DMS153 treated with DMSO at 0.1 percent for 48 hours (cell line): Measurements from ENCODE around the gene PEX5L.

Experiments
- DNase-seq: peaks from one replicate; lab custom pipeline; 2025; ENCODE audit not compliant: unreplicated experiment; lab: John Stamatoyannopoulos, UW

The PEX5L gene

DNA sequence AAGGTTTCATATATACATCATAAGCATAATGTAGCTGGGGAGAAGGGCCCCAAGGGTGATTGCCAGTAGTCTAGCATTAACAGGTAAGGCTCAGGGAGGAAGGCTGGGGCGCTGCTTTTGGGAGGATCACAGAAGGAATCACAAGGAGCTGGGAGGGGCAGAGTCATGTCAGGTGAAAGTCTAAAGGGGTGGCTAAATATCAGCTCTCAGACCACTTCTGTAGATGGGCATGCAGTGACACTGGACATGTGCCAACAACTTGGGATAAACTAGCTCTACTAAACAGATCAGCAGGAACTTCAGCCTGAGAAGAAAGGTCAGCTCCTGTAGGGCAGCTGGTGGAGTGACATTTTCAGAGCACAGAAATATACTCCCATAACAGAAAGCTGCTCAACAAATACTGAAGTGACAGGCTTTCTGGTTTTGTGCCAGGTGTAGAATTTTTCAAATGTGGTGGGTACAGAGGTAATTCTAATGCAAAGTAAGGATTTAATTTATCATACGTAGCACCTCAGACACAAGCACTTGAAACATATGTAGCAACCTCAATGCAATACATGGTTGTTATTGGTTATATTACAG is 79.4 kb downstream of the PEX5L start:
- no peak for DNase-seq

DNA sequence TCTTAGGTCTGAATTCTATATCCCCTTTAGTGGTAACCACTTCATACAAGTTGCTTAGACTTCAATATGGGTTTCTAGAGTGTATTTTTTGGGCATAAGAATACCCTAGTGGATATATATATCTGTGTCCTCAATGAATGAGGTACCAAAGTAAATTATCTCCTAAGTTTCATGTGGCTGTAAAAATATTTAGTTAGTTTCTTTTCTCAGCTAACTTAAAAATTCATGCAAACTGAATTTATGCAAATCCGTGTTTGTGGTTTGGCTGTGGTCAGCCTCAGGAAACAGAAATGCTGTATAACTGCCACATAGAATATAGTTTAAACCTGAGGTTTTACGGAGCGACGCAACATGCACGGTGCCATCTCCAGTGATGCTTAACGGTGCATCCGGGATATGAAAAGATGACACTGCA is 80.3 kb downstream of the PEX5L start:
- DNase-seq, result no peak

DNA sequence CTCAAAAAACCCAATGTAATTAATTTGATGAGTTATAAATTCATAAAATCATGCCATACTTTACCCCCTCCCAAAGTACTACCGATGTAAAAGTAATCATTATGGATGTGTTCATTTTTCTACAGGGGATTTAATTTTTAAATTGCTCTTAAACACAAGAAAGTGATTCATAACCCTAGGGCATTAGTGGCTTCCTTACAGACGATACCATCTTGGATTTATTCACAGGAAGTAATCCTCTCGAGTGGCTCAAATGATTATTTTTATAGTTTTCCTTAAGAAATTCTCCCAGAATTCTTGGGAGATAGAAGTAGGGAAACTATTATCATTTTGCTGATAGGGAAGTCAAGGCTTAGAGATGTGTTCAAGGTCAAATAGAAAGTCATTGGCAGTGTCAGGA is 80.9 kb downstream of the PEX5L start:
- no peak for DNase-seq

DNA sequence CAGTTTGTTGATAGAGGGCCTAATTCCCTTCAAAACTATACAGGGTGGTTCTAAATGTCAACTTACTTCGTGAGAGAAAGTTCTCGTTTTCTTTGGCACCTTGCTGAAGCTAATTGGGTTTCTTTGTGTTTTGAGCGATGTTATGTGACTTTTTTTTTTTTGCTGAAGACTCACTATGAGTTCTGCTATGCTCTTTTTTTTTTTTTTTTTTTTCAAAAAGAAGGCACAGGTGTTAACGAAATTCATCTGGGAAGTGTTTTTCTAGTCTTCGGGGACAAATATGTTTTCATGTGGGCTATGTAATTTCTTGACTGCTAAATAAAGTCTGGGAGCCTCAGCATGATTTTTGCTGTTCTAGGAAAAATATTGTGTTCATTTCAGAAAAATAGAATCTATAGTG is 81.5 kb downstream of the PEX5L start:
- no peak for DNase-seq

DNA sequence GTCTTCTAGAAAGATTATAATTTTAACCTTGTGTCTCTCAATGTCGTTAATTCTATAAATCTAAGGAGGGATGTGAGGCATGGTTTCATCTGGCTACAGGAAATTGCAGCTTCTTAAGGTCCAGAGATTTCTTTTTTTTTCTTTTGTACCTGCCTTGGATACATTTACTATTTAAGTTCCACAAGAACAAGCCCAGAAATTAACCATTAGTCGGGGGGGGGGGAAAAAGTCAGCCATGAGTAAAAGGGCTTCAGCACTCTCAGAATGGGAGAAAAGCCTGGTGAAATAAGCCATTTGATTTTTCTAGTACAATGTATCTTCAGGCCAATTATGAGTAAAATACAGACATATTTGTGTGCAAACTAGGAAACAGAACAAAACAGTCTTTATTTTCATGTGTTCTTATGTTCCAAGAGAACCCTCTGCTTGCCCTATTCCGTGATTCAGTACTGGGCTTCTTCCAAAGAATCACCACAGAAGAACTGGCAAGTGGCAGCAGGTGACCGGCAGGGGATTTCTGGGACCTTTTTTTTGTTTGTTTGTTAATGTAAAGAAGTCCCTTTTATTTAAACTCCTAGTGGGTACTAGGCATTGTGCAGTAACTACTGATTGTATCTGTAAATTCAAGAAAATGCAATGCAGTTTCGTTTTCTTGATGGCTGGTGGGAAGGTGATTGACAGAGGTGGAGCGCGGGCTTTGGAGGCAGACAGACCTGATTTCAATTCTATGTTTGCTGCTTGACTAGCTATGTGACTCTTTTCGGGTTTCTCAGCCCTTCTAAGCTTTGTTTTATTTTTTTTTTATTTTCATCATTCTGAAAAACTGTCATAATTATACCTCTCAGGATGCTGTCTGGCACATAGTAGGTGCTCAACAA is 82.5 kb downstream of the PEX5L start:
- no peak for DNase-seq

DNA sequence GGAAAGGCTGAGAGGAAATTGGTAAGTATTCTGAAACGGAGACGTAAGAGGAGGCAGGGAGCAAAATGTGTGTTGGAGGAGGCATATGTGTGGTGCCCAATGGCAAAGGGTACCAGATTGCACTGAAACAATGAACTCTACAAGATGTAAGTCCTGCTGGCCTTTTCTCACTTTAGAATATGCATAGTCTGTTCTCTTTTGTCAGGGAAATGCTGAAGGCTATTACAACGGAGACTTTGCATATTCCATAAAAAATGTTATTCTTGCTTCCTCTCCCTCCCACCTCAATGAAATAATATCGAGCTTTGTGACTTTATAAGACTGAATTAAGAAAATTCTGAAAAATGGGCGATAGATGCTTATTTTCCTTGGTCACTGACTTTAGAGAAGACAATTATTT is 85.9 kb downstream of the PEX5L start:
- DNase-seq, result no peak

DNA sequence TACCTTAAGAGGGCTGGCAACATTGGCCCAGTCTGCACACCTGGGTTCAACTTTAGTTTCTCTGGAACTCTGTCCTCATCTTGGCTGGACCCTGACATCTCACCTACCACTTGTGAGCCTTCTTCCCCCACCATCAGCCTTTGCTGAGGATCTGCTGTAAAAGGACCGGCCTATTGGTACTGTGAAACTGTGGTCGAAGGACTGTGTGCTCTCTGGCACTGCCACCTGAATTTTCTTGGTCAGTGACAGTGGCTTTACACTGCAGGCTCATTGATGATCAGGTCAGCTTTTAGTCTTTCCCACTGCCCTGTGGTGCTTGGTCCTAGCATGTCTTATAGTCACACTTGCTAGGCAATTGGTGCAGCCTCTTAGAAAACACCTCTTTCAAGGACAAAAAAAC is 86.9 kb downstream of the PEX5L start:
- no peak for DNase-seq

DNA sequence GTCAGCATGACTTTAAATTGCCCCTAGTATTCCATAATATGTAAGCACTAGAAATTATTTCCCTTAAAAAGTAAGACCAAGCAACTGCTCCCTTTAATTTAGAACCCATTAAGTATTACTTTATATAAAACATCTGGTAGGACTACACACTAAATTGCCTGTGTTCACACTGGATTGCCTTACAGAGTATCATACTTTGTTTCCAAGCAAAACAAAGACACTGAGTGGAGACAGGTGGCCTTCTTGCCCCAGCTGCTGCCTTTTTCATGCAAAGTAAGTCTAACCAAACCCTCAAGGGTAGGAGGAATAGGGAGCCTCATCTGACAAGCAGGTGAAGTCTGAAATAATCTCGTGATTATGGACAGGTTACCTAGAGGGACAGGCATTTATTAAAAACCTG is 87.3 kb downstream of the PEX5L start:
- peak; percentile 46 for DNase-seq

DNA sequence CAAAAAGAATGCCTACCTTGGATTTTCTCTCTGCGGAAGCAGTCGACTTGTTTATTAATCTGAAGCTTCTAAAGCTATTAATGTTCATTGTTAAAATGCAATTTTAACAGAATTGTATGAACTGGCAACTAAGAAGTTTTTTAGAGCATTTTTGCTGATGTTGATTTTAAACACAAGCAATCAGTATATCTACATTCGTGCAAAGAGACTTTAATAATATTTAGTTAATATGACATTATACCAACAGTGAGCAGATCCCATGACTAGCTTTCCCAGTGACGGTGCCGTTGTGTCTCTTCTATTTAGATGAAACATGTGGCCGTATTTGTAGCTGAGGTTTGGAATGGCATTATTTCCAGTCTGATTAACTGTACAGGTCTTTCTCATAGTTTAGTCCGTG is 88.0 kb downstream of the PEX5L start:
- DNase-seq, result no peak

DNA sequence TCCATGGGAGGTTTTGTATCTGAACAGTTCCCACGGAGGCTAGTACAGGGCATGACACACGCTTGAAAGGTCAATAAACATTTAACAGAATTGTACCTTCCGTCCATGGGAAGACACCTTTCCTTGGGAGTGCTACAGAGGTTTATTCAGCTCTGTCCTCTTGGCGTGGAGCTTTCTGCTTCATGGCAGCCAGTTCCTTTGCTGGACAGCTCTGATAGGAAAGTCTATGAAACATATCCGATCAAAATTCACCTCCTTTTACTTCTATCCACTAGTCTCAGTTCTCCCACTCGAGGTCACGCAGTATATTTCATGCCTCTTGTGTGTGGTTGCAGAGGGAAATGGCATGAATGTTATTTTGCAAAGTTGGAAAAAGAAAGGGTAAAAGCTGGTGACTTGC is 91.2 kb downstream of the PEX5L start:
- no peak for DNase-seq

DNA sequence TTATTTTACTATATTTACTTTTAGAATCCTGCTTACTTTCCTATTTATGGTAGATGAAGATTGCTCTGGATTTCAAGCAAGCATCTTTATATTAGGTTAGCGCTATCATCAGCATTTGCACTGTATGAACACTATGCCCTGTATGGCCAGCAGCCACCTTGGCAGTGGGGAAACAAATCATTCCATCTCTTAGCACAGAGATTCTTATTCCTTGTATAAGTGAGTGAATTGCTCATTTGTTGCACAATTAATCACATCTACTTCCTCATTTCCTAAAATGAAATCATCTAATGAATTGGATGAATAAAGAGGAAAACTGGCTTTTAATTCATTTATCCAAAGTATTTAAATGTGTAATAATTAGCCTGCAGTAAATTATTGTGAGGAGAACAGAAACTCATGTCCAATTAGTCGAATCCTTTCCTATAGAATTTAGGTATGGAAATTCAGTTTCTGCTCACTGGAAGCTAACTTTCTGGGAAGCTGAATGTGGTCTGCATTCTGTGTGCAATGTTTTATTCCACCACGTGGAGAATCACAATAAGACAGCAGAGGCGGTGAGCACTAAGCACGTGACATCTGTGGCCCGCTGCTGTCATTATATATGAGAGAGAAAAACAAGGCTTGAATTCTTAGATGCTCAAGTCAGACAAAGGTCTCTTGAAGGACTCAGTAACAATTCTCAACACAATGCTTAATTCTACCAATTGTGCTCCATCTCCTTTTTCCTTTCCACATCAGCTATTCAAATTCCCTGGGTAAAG is 93.4 kb downstream of the PEX5L start:
- no peak for DNase-seq

DNA sequence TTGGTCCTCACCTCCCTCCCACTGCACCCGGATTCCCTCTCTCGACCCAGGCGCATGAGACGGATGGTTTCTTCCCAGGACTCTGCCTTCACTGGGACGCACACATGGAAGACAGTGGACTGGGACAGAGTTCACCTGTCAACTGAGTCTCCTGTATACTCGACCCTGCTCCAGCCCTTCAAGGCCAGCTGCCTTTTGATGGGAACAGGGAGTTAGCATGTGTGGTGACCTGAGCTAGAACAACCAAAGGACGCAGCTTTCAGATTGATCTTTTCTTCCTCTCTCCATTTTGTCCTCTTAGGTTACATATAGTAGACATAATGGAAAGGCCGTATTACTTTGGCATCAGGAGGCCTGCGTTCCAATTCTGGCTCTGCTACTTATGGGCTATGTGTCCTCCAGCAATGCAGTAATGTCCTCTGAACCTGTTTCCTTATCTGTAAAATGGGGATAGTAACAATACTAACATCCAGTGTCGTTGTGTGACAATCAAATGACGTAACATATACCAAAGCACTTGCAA is 94.1 kb downstream of the PEX5L start:
- no peak for DNase-seq

DNA sequence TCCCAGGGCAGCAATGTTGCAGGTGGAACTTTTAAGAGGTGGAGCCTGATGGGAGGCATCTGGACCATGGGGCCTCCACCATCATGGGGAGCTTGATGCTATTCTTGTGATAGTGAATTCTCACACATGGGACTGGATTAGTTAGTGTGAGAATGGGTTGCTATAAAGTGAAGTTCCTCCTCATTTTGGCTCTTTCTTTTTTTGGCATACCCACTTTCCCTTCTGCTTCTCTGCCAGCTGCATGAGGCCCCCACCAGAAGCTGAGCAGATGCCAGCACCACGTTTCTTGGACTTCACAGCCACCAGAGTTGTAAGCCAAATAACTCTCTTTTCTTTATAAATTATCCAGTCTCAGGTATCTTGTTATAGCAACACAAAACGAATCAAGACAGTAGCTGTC is 101.0 kb downstream of the PEX5L start:
- no peak for DNase-seq

DNA sequence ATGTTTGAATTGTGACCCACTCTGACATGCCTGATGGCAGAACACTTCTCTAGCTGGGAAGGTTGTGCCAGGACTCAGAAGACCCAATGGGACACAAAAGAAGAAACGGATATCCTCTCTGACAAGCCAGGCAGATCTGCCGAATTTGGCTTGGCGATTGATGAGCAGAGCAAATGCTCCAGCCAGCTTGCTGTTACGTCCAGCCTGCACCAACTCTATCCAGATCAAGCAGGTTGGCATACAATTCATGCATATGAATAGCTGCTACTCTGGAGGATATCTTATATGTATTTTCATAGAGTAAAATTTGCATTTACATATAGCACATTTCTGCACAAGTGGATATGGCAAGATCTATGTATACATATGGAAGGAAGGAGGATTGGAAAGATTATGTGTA is 102.8 kb downstream of the PEX5L start:
- no peak for DNase-seq

DNA sequence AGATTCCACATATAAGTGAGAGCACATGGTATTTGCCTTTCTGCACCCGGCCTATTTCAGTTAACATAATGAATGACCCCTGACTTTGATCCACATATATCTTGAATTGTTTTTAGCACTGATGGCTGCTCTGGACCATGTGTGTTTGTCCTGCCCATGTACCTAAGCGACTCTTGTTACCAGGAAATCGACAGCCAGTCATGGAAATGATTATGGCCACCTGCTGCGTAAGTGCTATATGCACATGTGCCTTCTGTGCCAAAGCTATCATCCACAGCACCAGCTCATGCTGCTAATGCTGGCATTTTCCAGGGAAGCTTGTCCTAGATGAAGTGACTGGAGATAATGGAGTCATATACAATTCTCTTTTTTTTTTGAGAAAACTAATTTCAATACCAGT is 103.7 kb downstream of the PEX5L start:
- DNase-seq, result peak; percentile 79

DNA sequence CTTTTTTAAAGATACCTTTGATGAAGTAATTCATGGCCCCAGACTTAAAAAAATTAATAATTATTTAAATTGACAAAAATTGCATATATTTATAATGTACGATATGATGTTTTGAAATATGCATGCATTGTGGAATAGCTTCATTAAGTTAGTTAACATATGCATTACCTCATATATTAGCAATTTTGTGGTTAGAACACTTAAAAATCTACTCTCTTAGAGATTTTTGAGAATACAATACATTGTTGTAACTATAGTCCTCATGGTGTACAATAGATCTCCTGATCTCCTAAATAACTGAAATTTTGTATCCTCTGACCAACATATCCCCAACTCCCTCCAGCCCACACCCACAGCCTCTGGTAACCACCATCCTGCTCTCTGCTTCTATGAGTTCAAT is 104.1 kb downstream of the PEX5L start:
- no peak for DNase-seq

DNA sequence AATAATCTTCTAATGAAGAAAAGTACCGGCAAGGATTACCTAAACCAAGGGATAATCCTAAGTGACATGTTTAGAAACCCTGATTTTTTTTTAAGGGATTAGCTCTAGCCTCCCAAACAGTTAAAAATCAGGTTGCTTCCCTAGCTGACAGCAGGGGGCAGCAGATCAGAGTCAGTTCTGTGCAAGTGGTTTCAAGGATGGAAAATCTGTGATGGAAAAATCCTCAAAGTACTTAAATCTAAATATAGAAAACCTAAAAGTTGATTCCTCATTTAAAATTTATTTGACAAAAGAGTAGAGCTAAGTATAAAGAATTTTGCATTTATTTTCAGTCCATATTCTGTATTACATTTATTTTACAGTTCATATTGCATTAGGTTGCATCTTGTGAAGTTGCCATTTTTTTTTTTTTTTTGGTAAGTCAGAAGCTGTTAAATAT is 107.6 kb downstream of the PEX5L start:
- DNase-seq, result peak; percentile 59

DNA sequence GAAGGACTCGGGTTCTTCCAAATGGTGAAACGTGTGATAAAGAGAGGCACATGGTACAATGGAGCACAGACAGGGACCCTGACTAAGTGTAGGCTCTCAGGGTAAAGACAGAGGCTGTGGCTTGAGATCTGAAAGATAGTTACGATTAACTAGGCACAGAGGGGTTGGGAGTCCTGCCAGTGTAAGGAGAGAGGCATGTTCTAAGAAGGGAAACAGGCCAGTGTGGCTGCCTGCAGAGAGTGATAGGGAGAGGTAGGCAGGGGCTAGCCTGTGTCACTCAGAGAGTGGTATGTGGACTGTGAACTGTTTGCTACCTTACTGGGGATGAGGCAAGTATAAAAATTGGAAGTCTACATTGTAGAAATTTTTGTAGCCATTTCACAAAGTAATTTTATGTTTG is 109.5 kb downstream of the PEX5L start:
- no peak for DNase-seq

DNA sequence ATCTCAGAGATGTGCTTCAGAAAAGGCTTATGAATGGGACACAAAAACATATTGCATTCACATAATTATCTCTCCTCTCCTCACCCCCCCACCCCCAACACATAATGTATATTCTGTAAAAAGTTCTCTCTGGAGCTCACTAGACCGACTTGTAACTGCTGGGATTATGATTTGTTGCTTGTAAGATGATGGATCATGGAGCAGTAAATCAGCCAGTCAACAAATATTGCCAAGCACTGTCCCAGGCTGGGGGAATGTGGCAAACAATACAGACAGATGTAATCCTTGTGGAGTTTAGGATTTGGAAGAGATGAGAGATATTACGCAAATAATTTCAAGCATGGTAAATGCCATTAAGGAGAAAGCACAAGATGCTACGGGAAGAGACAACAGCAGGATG is 114.8 kb downstream of the PEX5L start:
- DNase-seq, result no peak

DNA sequence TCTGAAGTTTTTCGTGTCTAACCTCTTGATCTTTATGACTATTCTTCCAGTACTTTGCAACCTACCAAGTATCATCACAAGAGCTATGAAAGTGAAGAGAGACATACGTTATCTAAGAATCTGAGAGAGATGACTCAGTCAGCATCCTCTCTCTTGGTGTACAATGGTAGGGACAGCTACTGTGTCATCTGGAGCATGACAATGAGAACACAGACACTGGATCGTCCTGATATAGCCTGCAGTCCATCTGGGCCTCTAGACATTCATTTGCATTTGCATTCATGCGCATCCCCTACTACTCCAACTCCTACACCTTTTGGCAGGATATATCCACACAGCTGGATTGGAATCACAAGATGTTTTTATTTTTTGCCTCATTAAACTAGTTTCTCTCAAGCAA is 115.2 kb downstream of the PEX5L start:
- no peak for DNase-seq

DNA sequence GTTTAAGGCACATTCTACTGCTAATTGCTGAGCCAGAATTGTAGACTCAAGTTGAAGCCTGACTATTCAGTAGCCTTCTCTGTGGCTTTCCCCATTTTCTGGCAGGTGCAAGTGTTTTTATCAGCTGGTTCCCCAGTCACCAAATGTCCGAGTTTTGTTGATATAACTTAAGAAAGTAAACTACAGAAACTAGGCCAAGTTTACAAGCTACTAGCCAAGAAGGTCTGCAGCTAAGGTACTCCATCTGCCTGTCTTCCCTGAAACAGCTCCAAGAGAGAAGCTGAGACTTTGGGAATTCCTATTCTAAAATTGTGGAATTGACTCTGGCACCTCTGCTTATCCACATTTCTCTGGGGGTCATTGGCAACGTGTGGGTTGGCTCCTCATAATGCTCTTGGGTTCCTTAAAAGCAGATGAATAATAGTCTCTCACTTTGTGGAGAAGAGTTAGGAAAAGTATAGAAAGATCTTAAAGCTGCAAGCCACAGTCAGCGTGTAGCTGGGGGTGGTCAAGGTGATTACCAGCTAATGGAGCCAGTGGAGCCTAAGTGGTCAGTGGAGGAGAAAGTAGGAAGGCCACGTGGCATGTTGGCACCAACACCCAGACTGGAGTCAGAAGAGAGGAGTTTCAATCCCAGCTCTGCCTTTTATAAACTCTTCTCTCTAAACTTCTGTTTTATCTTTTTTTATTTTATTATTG is 128.8 kb downstream of the PEX5L start:
- no peak for DNase-seq
